Neutrophil (primary cell): ENCODE data around the gene PADI6.

Source experiments
- H3K27ac ChIP-seq: fragments of 200-600 bp; sonication (generic); 2 replicates; pipeline ENCODE4 v1.5.1; 2016; ENCODE audit warnings: mild to moderate bottlenecking, moderate library complexity
- H3K27me3 ChIP-seq: fragments of 200-600 bp; sonication (generic); 2 replicates; pipeline ENCODE4 v1.6.0; 2016; ENCODE audit warnings: mild to moderate bottlenecking
- H3K36me3 ChIP-seq: fragments of 200-600 bp; sonication (generic); 2 replicates; pipeline ENCODE4 v1.5.1; 2017
- H3K4me1 ChIP-seq, 2 experiments: fragments of 200-600 bp in 1 of 2; sonication (generic) in 1 of 2; 1 replicate in 1 of 2; 2 replicates in 1 of 2; pipeline versions ENCODE4 v1.5.1 to v1.6.1; 2013 to 2016; ENCODE audit warnings: low read depth in 1 of 2, low read length in 1 of 2, mild to moderate bottlenecking in 1 of 2, moderate library complexity in 1 of 2; ENCODE audit not compliant: control insufficient read depth in 1 of 2, insufficient read depth in 1 of 2
- H3K4me3 ChIP-seq, 2 experiments: fragments of 200-600 bp in 1 of 2; sonication (generic) in 1 of 2; 1 replicate in 1 of 2; 2 replicates in 1 of 2; pipeline ENCODE4 v1.5.1; 2013 to 2016; ENCODE audit warnings: low read depth in 1 of 2, low read length in 1 of 2, mild to moderate bottlenecking in 1 of 2, moderate library complexity in 1 of 2
- H3K9me3 ChIP-seq: fragments of 200-600 bp; sonication (generic); 2 replicates; pipeline ENCODE4 v1.5.1; 2016
- TF ChIP-seq, protein P1 (sequence below): fragments of 200-600 bp; sonication (generic); IDR thresholded peaks from 2 replicates; pipeline ENCODE4 v1.5.1; 2016; ENCODE audit warnings: antibody characterized with exemption

The PADI6 gene

GRCh38 chr1:17346046-17346789 lies 25.8 kb upstream of the PADI6 start:
- Histone ChIP-seq H3K4me3 (no peak overlapping the region), H3K27me3 (no peaks in the 10 kb centered on the region), H3K4me1 (no peaks in the 10 kb centered on the region), H3K36me3 (peaks cover 88% of the 10 kb centered on the region), H3K27ac (peak overlapping the region; percentile 72), H3K9me3 (no peaks in the 10 kb centered on the region)
- TF ChIP-seq, protein P1, sequence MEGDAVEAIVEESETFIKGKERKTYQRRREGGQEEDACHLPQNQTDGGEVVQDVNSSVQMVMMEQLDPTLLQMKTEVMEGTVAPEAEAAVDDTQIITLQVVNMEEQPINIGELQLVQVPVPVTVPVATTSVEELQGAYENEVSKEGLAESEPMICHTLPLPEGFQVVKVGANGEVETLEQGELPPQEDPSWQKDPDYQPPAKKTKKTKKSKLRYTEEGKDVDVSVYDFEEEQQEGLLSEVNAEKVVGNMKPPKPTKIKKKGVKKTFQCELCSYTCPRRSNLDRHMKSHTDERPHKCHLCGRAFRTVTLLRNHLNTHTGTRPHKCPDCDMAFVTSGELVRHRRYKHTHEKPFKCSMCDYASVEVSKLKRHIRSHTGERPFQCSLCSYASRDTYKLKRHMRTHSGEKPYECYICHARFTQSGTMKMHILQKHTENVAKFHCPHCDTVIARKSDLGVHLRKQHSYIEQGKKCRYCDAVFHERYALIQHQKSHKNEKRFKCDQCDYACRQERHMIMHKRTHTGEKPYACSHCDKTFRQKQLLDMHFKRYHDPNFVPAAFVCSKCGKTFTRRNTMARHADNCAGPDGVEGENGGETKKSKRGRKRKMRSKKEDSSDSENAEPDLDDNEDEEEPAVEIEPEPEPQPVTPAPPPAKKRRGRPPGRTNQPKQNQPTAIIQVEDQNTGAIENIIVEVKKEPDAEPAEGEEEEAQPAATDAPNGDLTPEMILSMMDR: no peak

DNA sequence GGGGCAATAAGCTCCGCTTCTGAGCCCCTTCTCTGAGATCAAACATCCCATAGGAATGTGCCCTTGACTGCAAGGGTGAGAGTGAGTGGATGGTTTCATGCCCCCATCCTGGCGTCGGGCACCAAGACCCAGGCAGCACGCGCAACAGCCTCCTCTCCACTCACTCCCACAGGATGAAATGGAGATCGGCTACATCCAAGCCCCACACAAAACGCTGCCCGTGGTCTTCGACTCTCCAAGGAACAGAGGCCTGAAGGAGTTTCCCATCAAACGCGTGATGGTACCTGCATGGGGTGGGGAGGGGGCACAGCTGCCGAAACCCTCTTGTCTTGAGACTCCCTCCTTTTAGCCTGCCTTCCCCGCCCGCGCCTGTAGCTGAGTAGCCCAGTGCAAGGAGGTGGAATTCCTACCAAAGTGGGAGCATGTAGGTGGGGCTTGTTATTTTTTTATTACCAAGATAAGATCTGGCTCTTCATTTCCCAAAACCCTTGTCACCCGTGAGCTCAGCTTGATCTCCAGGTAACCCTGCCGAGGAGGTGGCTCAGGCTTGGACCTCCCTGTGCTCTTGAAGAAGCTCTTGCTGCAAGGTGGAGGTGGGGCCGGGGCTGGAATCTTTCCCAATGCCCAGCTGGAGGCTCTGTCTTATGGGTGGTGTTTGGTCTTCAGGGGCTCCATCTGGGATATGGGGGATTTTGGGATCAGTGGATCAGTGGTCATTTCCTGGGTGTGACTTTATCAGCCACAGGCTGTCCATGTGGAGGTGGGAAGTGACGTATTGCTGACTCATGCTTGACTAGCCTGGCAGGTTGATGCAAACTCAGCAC lies 24.0 kb upstream of the PADI6 start:
- H3K27ac ChIP-seq: peak overlapping the region; percentile 72
- peaks cover 87% of the 10 kb centered on the region for H3K36me3 ChIP-seq
- TF ChIP-seq, protein P1: no peak
- H3K4me3 ChIP-seq: no peak overlapping the region
- H3K4me1 ChIP-seq: no peaks in the 10 kb centered on the region
- no peaks in the 10 kb centered on the region for H3K9me3 ChIP-seq
- H3K27me3 ChIP-seq: no peaks in the 10 kb centered on the region

- TF ChIP-seq, protein P1: no peak
- H3K4me3 ChIP-seq: no peak overlapping the region
- H3K27ac ChIP-seq: peak overlapping the region; percentile 72
- H3K9me3 ChIP-seq: no peaks in the 10 kb centered on the region
- H3K27me3 ChIP-seq: no peaks in the 10 kb centered on the region
- no peaks in the 10 kb centered on the region for H3K4me1 ChIP-seq
- H3K36me3 ChIP-seq: peaks cover 87% of the 10 kb centered on the region
These were observed 23.3 kb upstream of the PADI6 start for GRCh38 chr1:17348593-17349234.

DNA sequence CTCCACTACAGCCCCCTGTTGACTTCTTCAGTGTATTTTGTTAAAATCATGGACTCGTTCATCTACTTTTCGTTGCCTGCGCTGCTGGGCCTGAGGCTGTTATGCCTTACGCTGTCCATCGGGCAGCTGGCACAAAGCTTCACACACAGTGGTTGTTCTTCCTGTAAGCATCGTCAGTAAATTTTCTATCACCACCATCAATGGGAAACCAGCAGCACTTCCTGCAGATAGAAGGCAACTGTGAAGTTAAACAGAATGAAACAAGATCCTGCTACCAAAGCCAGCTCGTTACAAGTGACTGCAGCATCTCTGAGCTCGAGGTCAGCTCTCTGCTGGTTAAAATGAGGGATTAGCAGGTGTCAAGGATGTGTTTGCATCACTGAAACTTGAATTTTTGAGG lies 21.9 kb upstream of the PADI6 start:
- Histone ChIP-seq H3K36me3 (peaks cover 87% of the 10 kb centered on the region), H3K27me3 (no peaks in the 10 kb centered on the region), H3K9me3 (no peaks in the 10 kb centered on the region), H3K27ac (no peak overlapping the region), H3K4me1 (no peaks in the 10 kb centered on the region), H3K4me3 (no peak overlapping the region)
- TF ChIP-seq, protein P1: no peak

GRCh38 chr1:17350928-17351446 lies 21.0 kb upstream of the PADI6 start:
- H3K36me3 ChIP-seq: peaks cover 87% of the 10 kb centered on the region
- no peak overlapping the region for H3K27ac ChIP-seq
- no peaks in the 10 kb centered on the region for H3K27me3 ChIP-seq
- TF ChIP-seq, protein P1: no peak
- H3K9me3 ChIP-seq: peaks cover 2% of the 10 kb centered on the region
- no peaks in the 10 kb centered on the region for H3K4me1 ChIP-seq
- no peak overlapping the region for H3K4me3 ChIP-seq
